Common myeloid progenitor, CD34-positive (primary cell): ENCODE measurements around the gene GSDME.

Source experiments
- CTCF ChIA-PET: fragments of 350-600 bp; sonication (Branson Sonifier 250); formaldehyde crosslinking; loops from one replicate; lab custom pipeline; 2021; ENCODE audit warnings: antibody characterized with exemption; lab: Charles Lee
- POLR2A ChIA-PET: fragments of 350-600 bp; sonication (Branson Sonifier 250); formaldehyde crosslinking; loops from one replicate; lab custom pipeline; 2021; ENCODE audit warnings: antibody characterized with exemption; lab: Charles Lee
- DNase-seq, 3 donors: peaks; one replicate each; pipeline versions ENCODE4 v3.0.0 to v3.0.0-alpha.2; 2013
- H3K27ac ChIP-seq, 2 experiments: 1 replicate in 1 of 2; 2 replicates in 1 of 2; pipeline ENCODE4 v1.7.0; 2013; ENCODE audit warnings: inconsistent platforms in 2 of 2, low read length in 2 of 2, mild to moderate bottlenecking in 2 of 2, low read depth in 1 of 2, moderate library complexity in 1 of 2; ENCODE audit not compliant: severe bottlenecking in 2 of 2, insufficient read depth in 1 of 2, poor library complexity in 1 of 2
- H3K27me3 ChIP-seq, 5 experiments: replicated peaks in 2 of 5; 1 replicate in 3 of 5; 2 replicates in 2 of 5; pipeline versions ENCODE4 v1.6.1 to v1.7.0; 2013; ENCODE audit warnings: low read length in 4 of 5, mild to moderate bottlenecking in 2 of 5, moderate library complexity in 2 of 5, inconsistent platforms in 1 of 5; ENCODE audit not compliant: insufficient read depth in 5 of 5, control insufficient read depth in 4 of 5
- H3K36me3 ChIP-seq, 4 experiments: 1 replicate in 2 of 4; 2 replicates in 2 of 4; pipeline versions ENCODE4 v1.6.1 to v1.7.0; 2013; ENCODE audit warnings: low read length in 3 of 4, control low read depth in 1 of 4, mild to moderate bottlenecking in 1 of 4; ENCODE audit not compliant: control insufficient read depth in 4 of 4, insufficient read depth in 4 of 4
- H3K4me1 ChIP-seq, 4 experiments: 1 replicate in 3 of 4; 2 replicates in 1 of 4; pipeline versions ENCODE4 v1.6.1 to v1.7.1; 2013; ENCODE audit warnings: low read length in 3 of 4, mild to moderate bottlenecking in 3 of 4, control low read depth in 1 of 4, inconsistent platforms in 1 of 4, moderate library complexity in 1 of 4; ENCODE audit not compliant: control insufficient read depth in 4 of 4, insufficient read depth in 4 of 4; ENCODE audit errors: control extremely low read depth in 1 of 4
- H3K4me3 ChIP-seq, 7 experiments: 1 replicate in 4 of 7; 2 replicates in 3 of 7; pipeline versions ENCODE4 v1.5.1 to v1.7.0; 2013; ENCODE audit warnings: mild to moderate bottlenecking in 7 of 7, low read length in 6 of 7, moderate library complexity in 6 of 7, inconsistent platforms in 2 of 7, low read depth in 2 of 7, control low read depth in 1 of 7; ENCODE audit not compliant: insufficient read depth in 4 of 7, control insufficient read depth in 1 of 7; ENCODE audit errors: extremely low read depth in 1 of 7
- H3K9me3 ChIP-seq, 5 experiments: 1 replicate in 4 of 5; 2 replicates in 1 of 5; pipeline versions ENCODE4 v1.6.1 to v1.7.1; 2013; ENCODE audit warnings: low read length in 4 of 5, mild to moderate bottlenecking in 2 of 5, inconsistent platforms in 1 of 5, low read depth in 1 of 5, moderate library complexity in 1 of 5; ENCODE audit not compliant: control insufficient read depth in 4 of 5, insufficient read depth in 2 of 5; ENCODE audit errors: control extremely low read depth in 1 of 5
- WGBS: methylation state at CpG from one replicate; pipeline ENCODE4 v1.1.5; 2013; ENCODE audit not compliant: insufficient coverage; 5-methylcytosine and 5-hydroxymethylcytosine counted together

Gene GSDME

DNA sequence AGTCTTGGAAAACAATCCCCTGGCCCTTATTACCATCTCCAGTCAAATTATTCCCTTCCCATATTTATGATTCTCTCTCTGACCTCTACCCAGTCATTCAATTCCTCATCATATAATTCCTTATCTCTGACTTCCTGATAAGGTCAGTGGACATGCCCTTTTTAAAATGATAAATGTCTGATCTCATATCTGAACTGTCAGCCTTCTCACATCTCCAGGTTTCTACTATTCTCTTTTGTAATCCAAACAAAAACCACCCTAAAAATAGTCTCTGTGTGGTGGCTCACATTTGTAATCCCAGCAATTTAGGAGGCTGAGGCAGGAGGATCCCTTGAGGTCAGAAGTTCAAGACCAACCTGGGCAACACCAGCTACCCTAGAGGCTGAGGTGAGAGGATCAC, 11.9 kb downstream of the GSDME start:
- Histone ChIP-seq H3K9me3 (no peaks in the 10 kb centered on the region), H3K27ac (no peak overlapping the region), H3K4me3 (no peak overlapping the region), H3K4me1 (no peaks in the 10 kb centered on the region), H3K27me3 (peaks cover 0 to 4% (median 0%) of the 10 kb centered on the region in 5 experiments), H3K36me3 (no peaks in the 10 kb centered on the region)
- ChIA-PET POLR2A (no interaction called here), CTCF (no interaction called here)
- no peak for DNase-seq

DNA sequence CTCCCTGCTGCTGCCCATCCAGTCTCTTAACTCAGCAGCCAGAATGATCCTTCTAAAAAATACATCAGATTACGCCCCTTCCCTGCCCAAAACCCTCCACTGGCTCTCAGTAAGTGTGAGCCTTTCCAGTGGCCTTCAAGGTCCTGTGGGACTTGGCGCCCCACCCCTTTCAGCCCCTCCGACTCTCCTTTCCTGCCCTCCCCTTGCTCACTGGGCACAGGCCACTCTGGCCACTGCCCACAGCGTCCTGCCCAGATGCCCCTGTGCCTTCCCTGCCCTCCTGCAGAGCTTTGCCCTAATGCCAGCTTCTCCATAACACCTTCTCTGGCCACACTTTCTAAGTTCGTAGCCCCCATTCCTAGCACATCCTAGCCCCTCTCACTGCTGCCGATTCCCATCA, 13.8 kb downstream of the GSDME start:
- no peaks in the 10 kb centered on the region for H3K36me3 ChIP-seq
- DNase-seq: no peak
- H3K4me1 ChIP-seq: no peaks in the 10 kb centered on the region
- peaks cover 0 to 4% (median 0%) of the 10 kb centered on the region in 5 experiments for H3K27me3 ChIP-seq
- CTCF ChIA-PET: interaction anchor here (1.5 kb wide), 1 partner anchor 15 kb away, joined by 8 read pairs; no protein-coding TSS in a partner anchor
- 97% methylated on average over 6 of the region's 6 CpGs for WGBS
- POLR2A ChIA-PET: no interaction called here
- no peak overlapping the region for H3K4me3 ChIP-seq
- peaks cover 0 to 4% (median 0%) of the 10 kb centered on the region in 5 experiments for H3K9me3 ChIP-seq
- no peak overlapping the region for H3K27ac ChIP-seq

DNA sequence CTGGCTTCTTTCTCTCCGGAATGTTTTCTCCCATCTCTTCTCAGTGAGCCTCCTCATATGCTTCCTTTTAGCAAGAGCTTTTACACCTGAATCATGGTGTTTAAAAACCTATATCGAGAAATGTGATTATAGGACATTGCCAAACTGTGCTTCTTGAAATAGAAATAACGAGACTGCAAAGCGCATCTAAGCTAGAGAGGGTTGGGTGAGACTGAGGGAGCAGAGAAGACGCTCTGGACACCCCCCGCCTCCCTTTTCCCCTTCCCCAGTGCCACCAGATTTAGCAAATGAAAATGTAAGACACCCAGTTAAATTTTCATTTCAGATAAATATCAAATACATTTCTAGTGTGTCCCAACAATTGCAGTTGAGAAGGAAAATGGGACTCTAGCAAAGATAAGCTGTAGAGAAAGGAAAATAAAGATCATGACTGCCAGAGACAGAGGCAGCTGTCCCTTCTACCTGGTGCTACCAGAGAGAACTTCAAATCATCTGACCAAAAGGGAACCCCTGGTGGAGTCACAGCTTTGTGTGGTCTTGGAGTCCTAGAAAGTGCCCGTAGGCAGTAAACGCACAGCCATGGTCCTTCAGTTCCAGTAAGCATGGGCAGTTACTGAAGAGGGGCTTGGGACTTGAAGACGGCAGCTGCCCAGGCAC, 14.6 kb downstream of the GSDME start:
- no peak for DNase-seq
- Histone ChIP-seq H3K9me3 (peaks cover 0 to 5% (median 0%) of the 10 kb centered on the region in 5 experiments), H3K4me1 (no peaks in the 10 kb centered on the region), H3K36me3 (no peaks in the 10 kb centered on the region), H3K27me3 (peaks cover 0 to 4% (median 0%) of the 10 kb centered on the region in 5 experiments), H3K27ac (no peak overlapping the region), H3K4me3 (no peak overlapping the region)
- CTCF ChIA-PET: no interaction called here
- POLR2A ChIA-PET: no interaction called here
- 94% methylated on average over 5 of the region's 9 CpGs for WGBS

DNA sequence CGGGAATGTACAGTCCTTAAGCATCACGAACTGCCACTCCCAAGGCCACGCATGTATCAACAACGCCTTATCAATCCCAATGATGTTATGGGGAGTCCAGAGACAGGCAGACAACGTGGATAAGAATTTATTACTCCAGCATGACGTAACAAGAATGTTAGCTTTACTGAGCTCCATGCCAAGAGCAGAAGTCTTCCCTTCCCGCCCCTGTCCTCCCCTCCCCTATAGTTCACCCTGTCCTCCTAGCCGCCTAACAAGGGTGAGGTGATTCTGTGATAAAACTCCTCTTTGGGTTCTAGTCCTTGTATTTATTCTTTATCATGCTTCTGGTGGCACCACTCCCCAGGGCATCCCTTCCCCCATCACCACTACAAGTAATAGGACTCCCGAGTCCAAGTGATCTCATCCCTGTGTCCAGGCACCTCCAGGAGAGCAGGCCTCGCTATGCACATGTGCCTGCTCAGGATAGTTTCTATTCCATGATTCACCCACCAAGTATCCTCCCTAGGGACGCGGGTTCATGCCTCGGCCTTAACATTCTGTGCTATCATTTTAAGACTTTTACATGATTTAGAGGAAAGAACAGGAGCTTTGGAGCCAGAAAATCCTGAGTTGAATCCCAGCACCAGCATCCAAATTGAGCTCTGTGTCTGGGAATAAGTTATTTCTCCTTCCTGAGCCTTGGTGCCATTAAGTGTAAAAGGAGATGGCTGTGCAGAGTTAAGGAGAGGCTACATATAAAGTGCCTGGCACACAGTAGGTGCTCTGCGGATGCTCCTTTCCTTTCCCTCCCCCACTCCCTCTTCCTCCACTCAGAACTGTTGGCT, 15.4 kb downstream of the GSDME start:
- no peak for DNase-seq
- POLR2A ChIA-PET: interaction anchor here (0.6 kb wide), 1 partner anchor 302 kb away, joined by 4 read pairs; no protein-coding TSS in a partner anchor
- WGBS: 98% methylated on average over 11 of the region's 14 CpGs
- CTCF ChIA-PET: interaction anchor here (1.0 kb wide), 1 partner anchor 352 kb away, joined by 3 read pairs; no protein-coding TSS in a partner anchor
- H3K4me3 ChIP-seq: no peak overlapping the region
- H3K9me3 ChIP-seq: peaks cover 0 to 5% (median 0%) of the 10 kb centered on the region in 5 experiments
- no peak overlapping the region for H3K27ac ChIP-seq
- no peaks in the 10 kb centered on the region for H3K36me3 ChIP-seq
- no peaks in the 10 kb centered on the region for H3K4me1 ChIP-seq
- H3K27me3 ChIP-seq: peaks cover 0 to 4% (median 0%) of the 10 kb centered on the region in 5 experiments

DNA sequence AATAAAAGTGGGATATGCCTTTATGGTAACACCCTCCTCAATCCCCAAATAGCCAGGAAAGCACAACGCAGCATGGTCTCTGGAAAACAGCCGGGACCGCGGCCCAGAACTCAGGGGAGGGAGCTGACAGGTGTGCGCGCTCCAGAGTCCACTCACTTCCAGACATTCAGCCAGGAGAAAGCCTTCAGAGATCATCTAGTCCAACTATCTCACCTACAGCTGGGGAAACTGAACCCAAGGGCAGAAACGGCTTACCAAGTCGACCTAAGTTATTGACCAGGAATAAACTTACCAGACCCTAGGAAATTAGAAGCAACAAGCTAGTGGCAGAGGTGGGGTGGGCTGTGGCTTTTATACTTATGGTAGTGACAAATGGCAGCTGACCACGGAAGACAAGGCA, 16.4 kb downstream of the GSDME start:
- 94% methylated on average over 5 of the region's 9 CpGs for WGBS
- CTCF ChIA-PET: interaction anchor here (1.0 kb wide), 1 partner anchor 353 kb away, joined by 3 read pairs; no protein-coding TSS in a partner anchor
- POLR2A ChIA-PET: interaction anchor here (0.6 kb wide), 1 partner anchor 301 kb away, joined by 4 read pairs; no protein-coding TSS in a partner anchor

DNA sequence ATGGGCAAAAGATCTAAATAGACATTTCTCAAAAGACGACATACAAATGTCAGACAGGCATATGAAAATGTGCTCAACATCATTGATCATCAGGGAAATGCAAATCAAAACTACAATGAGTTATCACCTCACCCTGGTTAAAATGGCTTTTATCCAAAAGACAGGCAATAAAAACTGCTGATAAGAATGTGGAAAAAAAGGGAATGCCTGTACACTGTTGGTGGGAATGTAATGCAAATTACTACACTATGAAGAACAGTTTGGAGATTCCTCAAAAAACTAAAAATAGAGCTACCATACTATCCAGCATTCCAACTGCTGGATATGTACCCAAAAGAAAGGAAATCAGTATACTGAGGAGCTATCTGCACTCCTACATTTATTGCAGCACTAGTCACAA, 18.0 kb downstream of the GSDME start:
- POLR2A ChIA-PET: no interaction called here
- no peak overlapping the region for H3K4me3 ChIP-seq
- 100% methylated on average over 1 of the region's 1 CpG for WGBS

More for the DNA sequence above, 16.4 kb downstream of the GSDME start:
- no peaks in the 10 kb centered on the region for H3K4me1 ChIP-seq
- no peaks in the 10 kb centered on the region for H3K36me3 ChIP-seq
- peaks cover 0 to 5% (median 0%) of the 10 kb centered on the region in 5 experiments for H3K9me3 ChIP-seq
- no peak for DNase-seq
- no peak overlapping the region for H3K27ac ChIP-seq
- peaks cover 0 to 4% (median 0%) of the 10 kb centered on the region in 5 experiments for H3K27me3 ChIP-seq
- H3K4me3 ChIP-seq: no peak overlapping the region

More for the DNA sequence above, 18.0 kb downstream of the GSDME start:
- Histone ChIP-seq H3K27me3 (peaks cover 0 to 4% (median 0%) of the 10 kb centered on the region in 5 experiments), H3K27ac (no peak overlapping the region), H3K9me3 (peaks cover 0 to 5% (median 0%) of the 10 kb centered on the region in 5 experiments), H3K36me3 (no peaks in the 10 kb centered on the region), H3K4me1 (no peaks in the 10 kb centered on the region)
- DNase-seq: no peak
- CTCF ChIA-PET: no interaction called here
